HG03066 (cell line): ENCODE data around the gene ABCB9.

ENCODE experiments used
- ATAC-seq: cut with Tn5 transposase; IDR thresholded peaks from one replicate; pipeline ENCODE4 v1.9.1; 2021; ENCODE audit warnings: low read depth; ENCODE audit not compliant: unreplicated experiment

Gene ABCB9

DNA sequence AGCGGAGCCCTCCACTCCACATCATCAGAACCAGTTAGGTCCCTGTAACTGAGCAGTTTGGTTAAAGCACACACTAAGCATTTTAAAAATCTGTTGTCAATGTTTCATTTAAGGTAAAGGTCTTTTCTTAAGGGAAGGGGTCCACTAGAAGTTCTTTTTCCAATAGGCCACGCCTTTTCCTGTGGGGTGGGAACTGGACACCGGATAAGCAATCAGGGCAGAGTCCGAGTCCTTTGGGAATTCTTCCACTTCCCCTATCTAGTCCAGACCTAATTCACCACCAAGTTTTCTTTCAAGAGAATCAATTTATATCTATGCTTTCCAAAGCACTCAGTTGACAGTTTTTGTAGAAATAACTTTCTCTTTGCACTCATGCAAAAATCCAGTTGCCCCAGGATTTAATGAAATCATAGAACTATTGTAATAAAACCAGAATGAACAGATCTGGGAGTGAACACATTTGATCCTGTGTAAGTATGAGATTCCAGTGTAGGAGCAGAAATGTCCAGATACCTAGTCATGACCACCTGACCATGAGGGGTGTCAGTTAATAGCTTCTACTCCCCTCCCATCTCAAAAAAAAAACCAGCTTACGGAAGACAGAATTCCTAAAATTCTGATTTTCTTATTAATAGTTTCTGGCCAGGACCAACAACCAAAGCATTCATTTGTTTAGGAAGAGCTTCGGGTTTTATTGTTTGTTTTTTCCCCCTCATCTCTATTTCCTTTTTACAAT lies 82.0 kb downstream of the ABCB9 start:
- ATAC-seq, result no peak

DNA sequence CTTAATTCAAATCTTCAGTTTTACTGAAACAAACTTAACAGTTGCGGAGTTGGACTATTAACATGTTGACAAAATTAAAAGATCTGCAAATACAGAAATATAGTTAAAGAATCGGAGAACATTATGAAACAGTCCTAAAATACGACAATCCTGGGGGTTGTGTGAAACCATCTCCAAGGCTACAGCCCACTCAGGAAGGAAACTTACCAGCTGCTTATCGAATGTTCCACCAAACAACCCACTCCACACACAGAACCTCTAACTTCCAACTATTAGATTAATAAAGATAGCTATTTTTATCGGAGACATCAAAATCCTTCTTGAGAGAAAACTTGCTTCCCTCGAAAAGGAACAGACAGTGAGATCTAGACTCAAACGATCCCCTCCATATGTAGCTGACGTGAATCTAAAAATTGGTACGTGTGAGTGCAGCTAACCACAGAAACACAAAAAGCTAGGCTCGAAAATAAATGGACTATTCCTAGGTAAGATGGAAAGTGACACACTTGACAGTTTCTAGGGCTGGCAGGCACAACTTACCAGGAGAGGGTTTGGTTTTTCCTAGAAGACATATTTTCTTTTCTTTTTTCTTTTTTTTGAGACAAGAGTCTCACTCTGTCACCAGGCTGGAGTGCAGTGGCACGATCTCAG lies 83.2 kb downstream of the ABCB9 start:
- ATAC-seq, result no peak

DNA sequence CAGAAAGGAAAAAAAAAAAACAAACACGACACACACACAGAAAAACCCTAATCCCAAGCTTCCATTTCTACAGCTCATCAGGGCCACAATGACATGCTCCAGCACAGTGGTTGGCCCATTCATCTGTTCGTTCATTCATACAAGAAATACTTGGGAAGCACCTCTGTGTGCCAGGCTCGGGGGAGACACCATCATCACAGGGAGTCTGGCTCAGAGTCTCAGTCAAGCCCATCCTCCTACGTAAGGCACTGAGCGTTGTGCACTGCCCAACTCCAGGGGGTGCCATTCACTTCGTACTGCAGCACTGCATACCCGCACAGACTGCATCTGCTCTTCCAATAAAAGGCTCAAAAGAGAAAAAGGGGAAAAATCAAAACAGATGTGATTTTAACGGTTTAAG lies 85.6 kb downstream of the ABCB9 start:
- no peak for ATAC-seq

DNA sequence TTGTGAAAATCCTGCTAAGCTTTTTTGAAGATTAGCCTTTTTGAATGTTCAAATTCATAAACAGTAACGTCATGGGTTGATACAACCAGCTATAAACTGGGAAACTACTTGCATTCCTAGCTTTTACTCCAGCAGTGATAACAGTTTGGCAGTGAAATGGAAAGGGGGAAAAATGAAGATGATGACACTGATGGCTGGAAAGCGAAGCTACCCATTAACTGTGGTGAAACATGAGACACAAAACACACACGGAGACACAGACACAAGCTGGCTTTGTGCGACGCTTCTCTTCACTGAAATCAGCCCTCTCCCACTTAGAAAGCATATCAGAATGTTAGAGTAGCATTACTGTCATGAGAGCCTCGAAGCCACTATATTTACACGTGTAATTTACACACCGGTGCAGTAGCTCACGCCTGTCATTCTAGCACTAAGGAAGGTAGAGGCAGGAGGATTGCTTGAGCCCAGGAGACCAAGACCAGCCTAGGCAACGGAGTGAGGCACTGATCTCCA lies 86.1 kb downstream of the ABCB9 start:
- no peak for ATAC-seq
